ENCODE data around the gene ELANE.

ELANE gene

DNA sequence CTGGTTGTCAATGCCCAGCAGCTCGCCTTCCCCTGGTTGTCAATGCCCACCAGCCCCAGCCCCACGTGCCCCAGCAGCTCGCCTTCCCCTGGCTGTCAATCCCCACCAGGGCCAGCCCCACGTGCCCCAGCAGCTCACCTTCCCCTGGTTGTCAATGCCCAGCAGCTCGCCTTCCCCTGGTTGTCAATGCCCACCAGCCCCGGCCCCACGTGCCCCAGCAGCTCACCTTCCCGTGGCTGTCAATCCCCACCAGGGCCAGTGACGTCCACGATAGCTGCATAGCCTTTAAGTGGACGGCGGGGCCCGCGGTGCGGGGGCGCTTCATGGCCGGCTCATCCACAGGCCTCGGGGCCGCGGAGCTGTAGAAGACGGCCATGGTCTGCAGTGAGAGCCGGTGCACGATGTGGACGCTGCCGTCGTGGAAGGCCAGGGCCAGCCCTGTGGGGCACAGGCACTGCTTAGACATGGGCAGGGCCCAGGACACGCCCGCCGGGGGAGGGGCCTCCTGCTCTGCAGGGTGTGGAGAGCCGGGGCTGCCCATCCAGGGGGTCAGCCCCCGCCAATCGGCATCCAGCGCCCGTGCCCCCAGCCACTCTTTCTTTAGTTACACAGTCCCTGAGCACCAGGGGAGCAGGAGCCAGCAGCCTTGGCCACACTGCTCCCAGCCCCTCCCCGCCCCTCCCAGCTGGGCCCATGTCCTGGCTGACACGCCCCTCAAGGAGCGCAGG is 27.8 kb downstream of the ELANE start:
- H3K4me3 ChIP-seq (ENCODE audit: low read depth, low read length): no peak overlapping the region
- TF ChIP-seq, protein P1, sequence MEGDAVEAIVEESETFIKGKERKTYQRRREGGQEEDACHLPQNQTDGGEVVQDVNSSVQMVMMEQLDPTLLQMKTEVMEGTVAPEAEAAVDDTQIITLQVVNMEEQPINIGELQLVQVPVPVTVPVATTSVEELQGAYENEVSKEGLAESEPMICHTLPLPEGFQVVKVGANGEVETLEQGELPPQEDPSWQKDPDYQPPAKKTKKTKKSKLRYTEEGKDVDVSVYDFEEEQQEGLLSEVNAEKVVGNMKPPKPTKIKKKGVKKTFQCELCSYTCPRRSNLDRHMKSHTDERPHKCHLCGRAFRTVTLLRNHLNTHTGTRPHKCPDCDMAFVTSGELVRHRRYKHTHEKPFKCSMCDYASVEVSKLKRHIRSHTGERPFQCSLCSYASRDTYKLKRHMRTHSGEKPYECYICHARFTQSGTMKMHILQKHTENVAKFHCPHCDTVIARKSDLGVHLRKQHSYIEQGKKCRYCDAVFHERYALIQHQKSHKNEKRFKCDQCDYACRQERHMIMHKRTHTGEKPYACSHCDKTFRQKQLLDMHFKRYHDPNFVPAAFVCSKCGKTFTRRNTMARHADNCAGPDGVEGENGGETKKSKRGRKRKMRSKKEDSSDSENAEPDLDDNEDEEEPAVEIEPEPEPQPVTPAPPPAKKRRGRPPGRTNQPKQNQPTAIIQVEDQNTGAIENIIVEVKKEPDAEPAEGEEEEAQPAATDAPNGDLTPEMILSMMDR (IDR thresholded peaks at IDR 0.05; ENCODE audit: insufficient read depth, low read depth, low read length, missing control alignments): no peak
- DNase-seq (ENCODE audit: low read depth): no peak

- no peak overlapping the region for H3K4me3 ChIP-seq (ENCODE audit: low read depth, low read length)
- DNase-seq (ENCODE audit: low read depth): no peak
- TF ChIP-seq, protein P1 (IDR thresholded peaks at IDR 0.05; ENCODE audit: insufficient read depth, low read depth, low read length, missing control alignments): no peak
These were observed 29.4 kb downstream of the ELANE start for GRCh38 chr19:881385-882071.

DNA sequence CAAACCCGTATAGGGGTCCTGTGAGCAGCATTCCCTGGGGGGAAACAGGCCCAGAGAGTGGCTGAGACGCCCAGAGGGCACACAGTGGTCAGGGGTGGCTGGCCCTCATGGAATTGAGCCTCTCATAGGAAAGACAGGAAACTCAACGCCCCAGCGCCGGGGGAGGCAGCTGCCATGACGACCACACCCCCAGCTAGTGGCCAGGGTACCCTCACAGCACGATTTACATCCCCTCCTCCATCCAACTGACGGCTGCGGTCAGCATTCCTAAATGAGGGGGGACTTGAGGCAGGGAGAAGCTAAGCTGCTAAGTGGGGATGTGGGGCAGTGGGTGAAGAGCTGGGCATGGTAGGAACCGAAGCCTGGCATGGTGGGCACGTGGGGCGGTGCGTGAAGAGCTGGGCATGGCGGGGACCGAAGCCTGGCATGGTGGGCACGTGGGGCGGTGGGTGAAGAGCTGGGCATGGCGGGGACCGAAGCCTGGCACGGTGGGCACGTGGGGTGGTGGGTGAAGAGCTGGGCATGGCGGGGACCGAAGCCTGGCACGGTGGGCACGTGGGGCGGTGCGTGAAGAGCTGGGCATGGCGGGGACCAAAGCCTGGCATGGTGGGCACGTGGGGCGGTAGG is 30.9 kb downstream of the ELANE start:
- TF ChIP-seq, protein P1 (IDR thresholded peaks at IDR 0.05; ENCODE audit: insufficient read depth, low read depth, low read length, missing control alignments): no peak
- DNase-seq (ENCODE audit: low read depth): no peak
- H3K4me3 ChIP-seq (ENCODE audit: low read depth, low read length): no peak overlapping the region

DNA sequence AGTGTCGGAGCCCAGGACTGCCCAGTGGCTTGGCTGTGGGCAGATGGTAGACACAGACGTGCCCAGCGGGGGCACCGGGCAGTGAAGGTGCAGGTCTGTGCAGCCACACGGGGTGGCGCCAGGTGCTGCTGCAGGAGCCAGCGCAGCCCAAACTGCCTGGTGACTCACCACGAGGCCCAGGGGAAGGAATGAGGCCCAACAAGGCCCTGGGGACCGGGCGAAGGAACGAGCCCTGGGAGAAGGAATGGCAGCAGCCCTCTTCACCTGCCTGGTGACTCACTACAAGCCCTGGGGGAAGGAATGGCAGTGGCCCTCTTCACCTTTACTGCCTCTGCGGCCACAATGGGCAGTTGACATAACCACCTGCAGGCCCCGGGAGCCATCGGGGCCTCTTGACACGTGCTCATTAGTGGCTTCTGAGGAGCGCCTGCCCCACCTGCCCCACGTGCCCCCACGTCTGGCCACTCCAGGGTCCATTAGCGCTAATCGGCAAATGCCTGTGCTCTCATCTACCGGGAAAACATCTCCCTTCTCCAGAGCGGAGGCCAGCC is 31.6 kb downstream of the ELANE start:
- no peak overlapping the region for H3K4me3 ChIP-seq (ENCODE audit: low read depth, low read length)
- TF ChIP-seq, protein P1 (IDR thresholded peaks at IDR 0.05; ENCODE audit: insufficient read depth, low read depth, low read length, missing control alignments): no peak
- no peak for DNase-seq (ENCODE audit: low read depth)

- no peak for DNase-seq (ENCODE audit: low read depth)
- TF ChIP-seq, protein P1 (IDR thresholded peaks at IDR 0.05; ENCODE audit: insufficient read depth, low read depth, low read length, missing control alignments): no peak
- no peak overlapping the region for H3K4me3 ChIP-seq (ENCODE audit: low read depth, low read length)
These were observed 32.5 kb downstream of the ELANE start for GRCh38 chr19:884420-885211.

DNA sequence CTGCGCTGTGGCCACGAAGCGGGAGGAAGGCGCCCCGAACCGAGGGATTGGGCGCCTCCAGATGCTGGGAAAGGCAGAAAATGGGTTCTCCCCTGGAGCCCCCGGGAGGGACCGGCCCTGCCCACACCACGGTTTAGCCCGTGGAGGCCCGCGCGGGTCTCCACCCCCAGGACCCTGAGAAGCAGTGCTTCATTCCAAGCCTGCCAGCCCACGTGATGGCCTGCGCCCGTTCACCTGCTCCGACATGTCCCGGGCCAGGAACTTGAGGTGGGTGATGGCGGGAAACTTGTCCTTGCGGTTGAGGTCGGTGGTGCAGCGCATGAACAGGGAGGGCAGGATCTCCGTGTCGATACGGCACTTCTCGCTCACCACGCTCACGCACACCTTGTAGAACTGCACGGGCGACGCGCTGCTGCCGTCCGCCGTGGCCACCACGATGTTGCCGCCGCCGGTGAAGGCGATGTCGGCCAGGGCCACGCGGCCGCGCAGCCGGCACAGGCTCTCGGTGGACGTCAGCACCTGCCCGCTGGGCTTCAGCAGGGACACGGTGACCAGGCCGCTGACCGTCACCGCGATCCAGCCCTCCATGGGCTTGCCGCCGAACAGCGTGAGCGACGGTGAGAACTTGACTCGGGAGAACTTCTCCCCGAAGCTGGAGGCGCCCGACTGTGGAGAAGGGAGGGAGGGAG is 33.6 kb downstream of the ELANE start:
- DNase-seq (ENCODE audit: low read depth): no peak
- no peak overlapping the region for H3K4me3 ChIP-seq (ENCODE audit: low read depth, low read length)
- TF ChIP-seq, protein P1 (IDR thresholded peaks at IDR 0.05; ENCODE audit: insufficient read depth, low read depth, low read length, missing control alignments): no peak

Measured in GM12865 (cell line).